GM19455 (cell line): ENCODE measurements around the gene EEFSEC.
"Not testable (repeated sequence)": the region's sequence is repeated elsewhere in the genome, so short reads cannot be mapped to it uniquely, and the experiment has no call there.

Experiments
- ATAC-seq: cut with Tn5 transposase; IDR thresholded peaks from one replicate; pipeline ENCODE4 v1.9.1; 2021; ENCODE audit not compliant: unreplicated experiment

The EEFSEC gene

DNA sequence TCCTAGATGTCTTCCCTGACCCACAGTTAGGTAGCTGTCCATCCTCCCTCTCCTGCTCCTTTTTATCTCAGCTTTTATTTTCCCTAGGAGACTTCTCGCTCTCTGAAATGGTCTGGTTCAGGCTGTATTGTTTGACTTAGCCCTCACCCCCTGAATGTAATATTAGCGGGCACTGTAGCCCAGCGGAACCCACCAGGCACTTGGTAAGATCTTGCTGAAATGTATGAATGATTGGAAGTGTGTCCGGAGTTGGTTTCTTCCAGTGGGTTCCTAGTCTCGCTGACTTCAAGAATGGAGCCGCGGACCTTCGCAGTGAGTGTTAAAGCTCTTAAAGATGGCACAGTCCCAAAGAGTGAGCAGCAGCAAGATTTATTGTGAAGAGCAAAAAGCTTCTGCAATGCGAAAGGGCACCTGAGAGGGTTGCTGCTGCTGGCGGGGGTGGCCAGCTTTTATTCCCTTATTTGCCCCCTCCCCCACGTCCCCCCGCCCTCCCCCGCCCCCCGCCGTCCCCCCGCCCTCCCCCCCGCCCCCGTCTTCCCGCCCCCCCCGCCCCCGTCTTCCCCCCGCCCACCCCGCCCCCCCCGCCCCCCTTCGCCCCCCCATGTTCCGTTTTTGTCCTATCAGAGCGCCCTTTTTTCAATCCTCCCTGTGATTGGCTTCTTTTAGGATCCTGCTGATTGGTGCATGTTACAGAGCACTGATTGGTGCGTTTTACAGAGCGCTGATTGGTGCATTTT is 694 bp upstream of the EEFSEC start:
- peak; percentile 39 for ATAC-seq

DNA sequence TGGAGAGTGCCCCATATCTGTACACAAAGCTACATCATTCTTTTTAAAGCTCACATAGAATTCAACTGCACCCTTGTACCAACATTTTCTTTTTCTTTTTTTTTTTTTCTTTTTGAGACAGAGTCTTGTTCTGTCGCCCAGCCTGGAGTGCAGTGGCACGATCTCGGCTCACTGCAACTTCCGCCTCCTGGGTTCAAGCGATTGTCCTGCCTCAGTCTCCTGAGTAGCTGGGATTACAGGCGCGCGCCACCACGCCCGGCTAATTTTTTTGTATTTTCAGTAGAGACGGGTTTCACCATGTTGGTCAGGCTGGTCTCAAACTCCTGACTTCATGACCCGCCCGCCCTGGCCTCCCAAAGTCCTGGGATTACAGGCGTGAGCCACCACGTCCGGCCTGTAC is 1.1 kb downstream of the EEFSEC start:
- not testable (repeated sequence) for ATAC-seq

DNA sequence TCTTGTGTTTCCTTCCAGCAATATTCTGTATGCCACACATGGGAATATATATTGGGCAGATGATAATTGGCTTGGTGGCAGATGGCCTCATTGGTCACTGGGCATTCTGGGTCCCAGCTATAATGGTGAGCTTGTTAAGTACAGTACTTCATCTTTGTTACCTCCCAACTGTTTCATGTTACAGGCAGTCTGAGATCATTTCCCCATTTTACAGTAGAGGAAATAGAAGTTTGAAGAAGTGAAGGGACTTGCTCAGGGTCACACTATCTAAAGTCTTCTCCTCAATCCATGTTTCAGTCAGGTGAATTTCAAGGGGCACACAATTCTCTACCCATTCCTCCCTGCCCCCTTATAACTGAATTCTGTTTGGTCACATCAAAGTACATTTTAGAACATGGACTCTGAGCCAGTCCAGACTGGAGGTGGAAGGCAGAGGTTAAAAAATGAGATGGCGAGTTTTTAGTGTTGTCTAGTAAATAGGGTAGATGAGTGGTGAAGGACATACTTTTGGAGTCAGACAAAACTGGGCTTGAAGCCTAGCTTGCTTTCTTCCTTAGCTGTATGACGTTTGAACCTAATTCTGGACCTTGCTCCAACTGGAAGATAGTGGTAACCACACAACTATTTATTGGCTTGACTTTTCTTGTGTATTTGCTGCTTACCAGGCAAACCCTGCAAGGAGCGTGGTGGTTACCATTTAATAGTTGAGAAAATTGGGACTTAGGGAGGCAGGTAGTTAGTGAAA is 2.5 kb downstream of the EEFSEC start:
- no peak for ATAC-seq

DNA sequence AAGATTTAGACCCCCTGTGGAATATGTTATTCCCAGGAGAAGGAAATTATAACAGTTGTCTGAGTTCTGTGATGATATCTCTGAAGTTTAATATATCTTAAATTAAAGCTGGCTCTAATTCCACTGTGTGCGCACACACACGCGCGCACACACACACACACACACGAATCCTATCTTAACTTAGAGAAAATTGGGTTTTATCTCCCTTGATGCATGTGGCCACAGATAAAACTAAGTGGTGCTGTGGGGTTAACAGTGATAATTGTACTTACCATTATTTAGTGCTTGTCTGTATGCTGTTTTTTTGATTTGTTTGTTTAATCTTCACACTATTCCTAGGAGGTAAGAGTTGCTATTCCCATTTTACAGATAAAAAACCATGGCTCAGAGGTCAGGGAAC is 7.4 kb downstream of the EEFSEC start:
- ATAC-seq = no peak

DNA sequence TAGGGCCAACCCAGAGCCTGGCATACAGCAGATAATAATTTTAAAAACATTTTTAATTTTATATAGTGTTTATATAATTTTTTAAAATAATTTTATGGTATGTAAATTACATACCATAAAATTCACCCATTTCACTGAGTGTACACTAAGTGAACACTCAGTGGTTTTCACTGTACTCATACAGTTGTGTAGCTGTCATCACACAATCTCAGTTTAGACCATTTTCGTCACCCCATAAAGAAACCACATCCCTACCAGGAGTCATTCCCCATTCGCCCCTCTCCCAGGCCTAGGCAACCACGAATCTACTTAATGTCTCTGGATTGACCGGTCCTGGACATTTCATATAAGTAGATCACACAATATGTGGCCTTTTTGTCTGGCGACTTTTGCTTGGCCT is 10.2 kb downstream of the EEFSEC start:
- no peak for ATAC-seq

DNA sequence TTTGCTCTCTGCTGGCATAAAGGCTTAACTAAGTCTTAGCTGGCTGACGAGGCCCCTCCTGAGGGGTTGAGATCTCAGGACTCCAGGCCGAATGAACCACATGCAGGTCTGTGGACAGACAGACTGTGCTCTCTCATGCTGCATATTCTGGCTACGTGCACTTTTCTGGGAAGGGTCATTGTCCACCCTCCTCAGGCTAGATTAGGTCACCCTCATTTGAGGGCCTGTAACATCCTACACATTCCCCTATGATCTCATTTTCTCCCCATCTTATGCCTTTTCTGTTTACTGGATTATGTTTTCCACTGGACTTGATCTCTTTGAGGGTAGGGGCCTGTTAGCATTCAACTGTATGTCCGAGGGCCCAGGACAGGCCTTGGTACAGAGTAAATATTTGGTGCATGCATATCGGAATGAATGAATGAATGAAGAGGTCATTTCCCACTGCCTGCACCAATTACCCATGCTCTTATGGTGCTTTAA is 13.7 kb downstream of the EEFSEC start:
- no peak for ATAC-seq

DNA sequence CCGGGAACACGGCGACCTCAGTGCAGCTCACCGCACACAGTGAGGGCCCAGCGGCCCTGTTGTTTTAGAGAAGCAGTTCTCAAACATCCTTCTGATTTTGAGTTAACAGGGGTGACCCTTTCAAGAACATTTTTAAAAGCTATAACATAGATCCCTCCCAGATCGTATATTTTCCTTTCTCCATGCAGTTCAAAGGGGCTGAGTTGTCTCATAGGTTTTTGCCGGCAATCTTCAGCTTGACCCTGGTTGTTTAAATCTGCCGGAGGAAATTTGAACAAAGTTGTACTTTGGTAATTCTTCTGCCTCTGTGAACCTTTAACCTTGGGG is 14.3 kb downstream of the EEFSEC start:
- no peak for ATAC-seq

DNA sequence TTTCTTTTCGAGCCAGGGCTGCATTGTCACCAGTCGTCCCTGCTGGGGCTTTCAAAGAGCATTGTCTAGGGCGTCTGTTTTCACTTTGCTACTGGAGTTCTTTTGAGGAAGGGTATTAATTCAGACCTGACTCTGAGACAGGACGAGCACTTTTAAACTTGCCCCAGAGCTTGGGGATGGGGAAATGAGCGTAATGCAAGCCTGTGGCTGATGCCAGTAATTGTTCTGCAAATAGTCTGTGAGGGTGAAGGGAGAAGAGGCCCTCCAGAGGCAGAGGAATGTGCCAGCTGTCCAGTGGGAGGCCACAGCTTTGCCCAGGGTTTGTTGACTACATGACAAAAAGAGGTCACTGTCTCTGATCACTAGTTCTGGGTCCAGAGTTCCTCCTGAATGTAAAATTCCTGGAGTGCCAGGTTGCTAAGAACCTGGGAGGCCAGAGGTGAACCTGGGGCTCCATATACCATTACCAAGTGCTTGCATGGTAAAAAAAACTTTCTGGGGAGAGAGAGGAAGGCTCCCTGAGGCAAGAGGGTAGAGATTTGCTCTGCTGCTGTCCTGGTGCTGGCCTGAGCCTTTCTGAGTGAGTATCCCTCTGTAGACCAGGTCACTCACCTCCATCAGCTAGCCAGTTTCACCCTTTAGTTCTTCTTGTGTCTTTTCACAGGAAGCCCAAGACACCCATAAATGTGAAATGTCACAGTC is 14.8 kb downstream of the EEFSEC start:
- no peak for ATAC-seq

DNA sequence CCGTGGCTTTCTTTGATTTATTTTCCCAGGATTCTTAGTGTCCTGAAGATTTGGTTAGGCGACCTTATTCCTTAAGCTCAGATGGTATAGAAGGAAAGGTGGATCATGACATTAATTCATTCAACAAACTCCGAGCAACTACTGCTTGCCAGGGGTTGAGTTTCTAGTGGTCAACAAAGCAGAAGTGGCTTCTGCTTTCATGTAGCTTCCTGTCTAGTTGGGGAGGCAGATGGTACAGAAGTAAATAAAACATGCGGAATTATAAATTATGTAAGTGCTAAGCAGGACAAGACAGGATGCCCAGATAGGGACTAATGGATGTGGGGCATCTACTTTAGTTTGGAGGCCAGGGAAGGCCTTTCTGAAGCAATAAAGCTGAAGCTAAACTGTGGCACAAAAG is 15.6 kb downstream of the EEFSEC start:
- no peak for ATAC-seq

DNA sequence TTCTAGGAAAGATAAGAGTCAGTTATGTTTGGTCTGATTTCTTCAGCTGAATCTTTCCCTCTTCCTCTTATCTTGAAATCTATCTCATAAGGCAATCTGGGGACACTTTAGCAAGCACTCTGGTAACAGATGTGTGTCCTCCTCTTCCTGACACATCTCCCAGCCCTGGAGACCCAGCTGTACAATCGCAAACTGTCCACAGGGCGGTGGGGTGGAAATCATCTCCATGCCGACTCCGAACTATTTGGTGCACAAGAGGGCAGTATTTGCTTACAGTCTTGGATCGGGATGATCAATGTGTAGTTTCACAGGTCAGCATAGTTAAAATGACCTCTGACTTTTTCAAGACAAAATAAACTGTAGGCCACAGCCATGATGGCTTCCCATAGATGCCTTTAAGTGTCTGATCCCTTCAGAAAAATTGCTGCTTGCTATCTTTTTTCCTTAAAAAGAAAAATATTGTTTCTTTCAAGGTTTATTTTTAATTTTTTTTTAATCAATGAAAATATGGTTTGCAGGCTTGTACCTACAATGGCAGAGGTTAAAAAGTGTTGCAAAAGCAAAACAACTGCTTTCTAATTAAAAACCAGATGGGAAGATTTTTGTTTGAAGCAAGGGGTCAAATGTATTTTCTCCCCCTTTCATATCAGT is 17.7 kb downstream of the EEFSEC start:
- ATAC-seq = no peak

DNA sequence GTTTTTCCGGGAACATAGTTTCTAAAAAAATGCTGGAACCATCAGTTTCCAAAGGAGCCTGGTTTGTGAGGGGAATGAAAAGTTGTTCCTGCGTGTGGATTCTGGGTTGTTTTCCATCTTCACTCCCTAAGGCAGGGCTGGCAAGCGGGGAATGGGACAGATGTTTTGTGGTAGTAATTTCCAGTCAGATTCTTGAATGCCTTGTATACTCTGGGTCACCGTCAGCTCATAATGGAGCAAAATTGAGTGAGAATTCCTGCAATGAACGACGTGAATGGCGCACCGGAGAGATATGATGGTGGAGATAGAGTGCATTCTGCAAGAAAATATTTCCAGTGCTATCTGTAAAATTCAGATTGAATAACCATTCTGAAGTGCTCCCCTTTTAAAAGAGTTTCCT is 19.9 kb downstream of the EEFSEC start:
- ATAC-seq = no peak

DNA sequence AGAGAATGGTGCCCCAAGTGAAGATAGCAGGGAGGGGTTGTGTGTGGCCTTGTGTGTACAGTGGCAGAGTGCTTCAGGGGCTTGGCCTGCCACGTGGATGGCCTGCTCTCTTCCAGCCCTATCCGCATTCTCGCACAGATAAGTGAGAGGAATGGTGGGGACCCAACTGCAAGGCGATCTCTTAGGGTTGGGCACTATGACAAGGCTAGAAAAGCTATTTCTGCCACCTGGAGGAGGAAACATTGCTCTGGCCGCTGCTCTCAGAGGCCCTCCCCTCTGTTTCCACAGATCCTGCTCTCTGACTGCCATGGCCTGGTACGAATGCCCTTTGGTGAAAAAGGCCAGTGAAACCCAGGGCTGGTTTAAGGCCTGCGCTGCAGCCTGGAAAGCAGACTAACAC is 20.6 kb downstream of the EEFSEC start:
- no peak for ATAC-seq

DNA sequence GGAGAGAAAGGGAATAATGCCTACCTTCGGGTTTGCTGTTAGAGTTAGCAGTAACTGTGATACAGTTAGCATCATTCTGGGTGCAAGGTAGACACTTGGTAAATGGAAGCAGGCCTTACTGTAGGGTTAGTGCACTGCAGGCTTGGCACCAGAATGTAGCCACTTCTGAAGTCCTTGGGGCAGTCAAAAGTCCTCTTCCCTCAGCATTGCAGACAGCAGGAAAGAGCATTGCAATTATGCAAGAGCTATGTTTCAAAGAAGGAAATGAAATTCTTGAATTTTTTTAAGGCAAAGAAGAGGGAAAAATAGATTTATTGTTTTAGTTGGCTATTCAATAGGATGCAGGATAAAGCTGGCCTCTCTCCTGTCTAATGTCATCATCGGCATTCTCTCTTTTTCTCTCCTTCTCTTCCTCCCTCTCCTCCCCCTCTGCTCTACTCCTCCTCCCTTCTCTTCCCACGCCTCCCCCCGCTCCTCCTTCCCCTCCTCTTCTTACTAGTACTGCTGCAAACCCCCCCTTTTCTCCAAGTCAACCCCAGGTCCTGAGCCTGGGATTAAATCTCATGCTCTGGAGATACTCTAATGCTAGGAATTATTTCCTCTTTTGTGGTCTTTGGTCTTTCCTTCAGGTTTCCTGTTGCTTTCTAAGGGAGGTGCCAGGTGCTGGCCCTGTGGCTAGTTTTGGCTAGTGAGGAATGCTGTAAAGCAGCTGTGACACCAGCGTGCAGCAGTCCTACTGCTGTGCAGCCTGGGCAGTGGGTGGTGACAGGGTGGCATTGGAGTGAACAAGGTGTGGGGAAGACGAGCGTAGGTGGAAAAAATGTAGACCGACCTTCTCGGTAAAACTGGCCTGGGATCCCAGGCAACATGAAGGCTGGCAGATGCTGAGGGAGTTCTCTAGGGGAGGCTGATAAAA is 21.7 kb downstream of the EEFSEC start:
- ATAC-seq = no peak

DNA sequence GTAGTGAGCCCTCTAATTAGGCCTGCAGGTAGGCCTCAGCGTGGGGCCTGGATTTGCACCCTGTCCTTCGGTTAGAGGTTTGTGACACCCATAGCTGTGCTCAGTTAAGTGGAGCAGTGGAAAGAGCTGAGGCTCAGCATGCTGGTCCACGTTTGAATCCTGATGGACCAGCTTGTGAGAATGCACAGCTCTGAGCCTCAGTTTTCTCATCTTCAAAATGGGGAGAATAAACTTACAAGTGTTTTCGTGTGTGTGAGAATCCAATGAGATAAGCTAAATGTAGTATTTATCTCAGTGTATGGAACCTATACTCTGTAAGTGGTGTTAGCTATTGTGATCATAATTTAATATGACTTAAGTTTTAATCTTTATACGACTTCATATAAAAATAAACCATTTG is 22.5 kb downstream of the EEFSEC start:
- no peak for ATAC-seq

DNA sequence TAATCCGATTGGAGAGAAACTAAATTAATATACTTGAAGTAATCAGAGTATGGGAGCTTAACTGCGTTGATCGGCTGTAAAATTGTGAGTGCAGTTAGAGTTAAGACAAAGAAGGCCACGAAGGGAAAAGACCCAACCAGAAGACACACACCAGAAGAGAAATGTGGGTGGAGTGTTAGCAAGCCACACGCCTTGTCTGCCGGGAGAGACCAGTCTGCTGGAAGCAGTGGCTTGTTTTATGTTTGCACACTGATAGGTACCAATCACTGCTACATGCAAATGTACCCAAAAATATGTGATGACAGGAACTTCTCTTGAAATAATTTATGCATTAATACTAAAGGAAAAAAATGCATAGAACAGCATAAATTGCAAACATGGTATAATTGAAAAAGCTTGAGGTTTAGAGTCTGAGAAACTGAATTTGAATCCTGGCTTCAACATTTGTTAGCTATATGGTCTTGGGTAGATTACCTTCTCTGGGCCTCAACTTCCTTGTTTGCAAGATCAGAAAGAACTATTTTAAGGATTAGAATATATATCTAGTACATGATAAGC is 23.1 kb downstream of the EEFSEC start:
- no peak for ATAC-seq

DNA sequence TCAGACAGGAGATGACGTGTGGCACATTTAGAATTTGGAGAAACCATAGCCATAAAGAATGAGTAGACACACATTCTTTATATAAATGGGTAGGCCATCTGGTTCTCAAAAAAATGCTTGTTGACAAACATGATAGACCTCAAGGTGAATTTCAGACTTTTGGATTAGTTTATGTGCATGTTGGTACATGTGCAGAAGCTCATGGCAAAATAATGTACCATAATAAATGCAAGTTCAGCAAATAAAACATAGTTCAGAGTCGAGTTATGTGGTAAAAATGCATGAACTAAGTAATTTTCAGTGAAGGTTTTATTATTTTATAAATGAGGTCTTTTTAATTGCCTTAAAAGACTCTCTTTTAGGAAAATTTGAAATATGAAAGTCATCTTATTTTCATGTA is 24.6 kb downstream of the EEFSEC start:
- ATAC-seq = no peak

DNA sequence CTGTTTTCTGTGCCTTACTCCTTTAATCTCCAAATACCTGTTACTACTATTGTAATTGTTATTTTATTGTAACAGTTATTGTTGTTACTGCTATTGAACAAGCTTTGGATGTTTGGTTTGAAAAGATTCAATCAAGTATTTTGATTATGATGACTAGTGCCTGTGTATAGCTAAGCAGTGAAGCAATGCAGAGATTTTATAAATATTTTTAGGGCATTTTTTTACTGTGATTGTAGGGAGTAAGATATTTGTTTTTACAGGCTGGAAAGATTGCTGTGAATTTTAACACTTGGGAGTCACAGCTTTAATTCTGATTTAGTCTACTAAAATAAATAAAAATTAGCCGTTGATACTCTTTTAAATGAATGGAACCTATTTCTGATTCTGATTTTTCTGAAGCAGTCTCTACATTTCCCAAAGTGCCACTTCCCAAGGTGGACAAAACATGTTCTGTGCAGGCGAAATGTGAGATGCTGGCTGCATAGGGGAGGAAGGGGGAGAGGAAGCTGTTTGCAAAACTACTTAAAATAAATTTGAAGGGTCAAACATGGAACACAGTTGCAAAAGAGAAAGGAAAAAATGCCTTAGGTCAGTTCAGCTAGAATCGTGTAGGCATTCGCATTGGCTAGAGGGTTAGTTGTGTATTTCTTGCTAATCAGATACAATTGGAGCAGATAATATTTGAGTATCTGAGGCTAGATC is 25.7 kb downstream of the EEFSEC start:
- ATAC-seq = no peak

DNA sequence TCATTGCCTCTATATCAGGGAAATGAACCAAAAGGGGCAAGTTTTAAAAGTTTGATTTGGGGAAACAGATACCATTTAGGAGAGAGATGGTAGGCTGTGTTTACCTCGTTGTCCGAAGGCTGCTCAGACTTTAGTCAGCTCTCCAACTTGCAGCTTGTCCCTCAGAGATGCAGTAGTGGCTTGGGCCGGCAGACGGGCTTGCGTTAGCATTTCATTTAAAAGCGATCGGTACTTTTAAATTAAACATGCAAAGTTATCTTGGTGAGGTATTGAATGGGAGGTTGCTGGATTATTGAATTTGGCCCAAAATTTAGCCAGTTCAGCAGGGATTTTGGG is 26.2 kb downstream of the EEFSEC start:
- no peak for ATAC-seq

DNA sequence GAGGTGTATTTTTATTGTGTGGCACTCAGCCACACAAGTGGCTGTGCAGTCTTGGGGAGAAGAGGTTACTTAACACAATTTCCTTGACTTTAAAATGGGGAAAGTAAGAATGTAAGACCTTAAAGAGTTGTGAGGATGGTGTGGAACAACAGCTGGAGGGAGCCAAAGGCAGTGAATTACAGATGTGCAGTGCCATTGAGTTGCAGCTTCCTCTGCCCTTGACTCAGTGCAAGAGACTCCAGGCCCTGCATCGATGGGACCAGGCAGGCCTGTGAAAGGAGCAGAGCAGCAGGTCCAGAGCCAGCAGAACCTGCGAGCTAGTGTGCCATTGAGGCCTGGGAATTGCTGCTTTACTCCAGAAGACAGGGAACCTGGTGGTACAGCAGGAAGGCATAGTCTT is 27.2 kb downstream of the EEFSEC start:
- ATAC-seq = no peak

DNA sequence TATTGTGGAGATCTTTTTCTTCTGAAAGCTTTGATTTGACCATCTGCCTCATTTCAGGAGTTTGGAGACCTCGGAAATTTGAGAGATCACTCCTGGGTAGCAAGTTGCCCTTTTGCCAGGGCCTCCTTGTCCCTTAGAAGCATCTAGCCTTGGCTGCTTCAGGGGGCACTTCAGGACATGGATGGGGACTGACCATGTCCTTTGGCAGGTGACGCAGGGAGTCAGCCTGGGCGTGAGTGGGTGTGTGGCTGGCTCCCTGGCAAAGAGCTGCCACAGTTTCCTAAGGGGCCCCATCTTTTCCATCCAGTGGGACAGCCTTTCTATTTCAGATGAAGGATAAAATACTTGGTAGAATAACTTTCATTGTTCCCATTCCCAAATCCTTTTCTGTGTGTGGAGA is 27.6 kb downstream of the EEFSEC start:
- ATAC-seq = no peak
